Measurements from ENCODE around the gene CCDC171. TPM values are rescaled to one million over a fixed set of nuclear protein-coding genes. Genes with fewer than 3 reads are reported as not detected.

Gene CCDC171
- total and polyA plus RNA-seq, 8 donors = 1.2 to 26.3 (median 2.7) TPM; not detected in 1

- TF ChIP-seq POLR2AphosphoS5 (IDR thresholded peaks at IDR 0.05) = no peak
- TF ChIP-seq POLR2A (IDR thresholded peaks at IDR 0.05) = no peak
- no peak for TF ChIP-seq CTCF (IDR thresholded peaks at IDR 0.05)
- no peak for TF ChIP-seq EP300 (IDR thresholded peaks at IDR 0.05)
- Histone ChIP-seq H3K36me3 (no peaks in the 10 kb centered on the region), H3K27ac (no peak overlapping the region), H3K9me3 (no peaks in the 10 kb centered on the region), H3K4me1 (no peaks in the 10 kb centered on the region), H3K27me3 (no peaks in the 10 kb centered on the region), H3K4me3 (no peak overlapping the region)
- WGBS, 5 donors = 67 to 78% (median 75%) methylated on average over 4 of the region's 4 CpGs
- peak in 1 of 2 donors; percentile 24 for DNase-seq
- intact Hi-C loops (cut with DNase I; ENCODE audit: low total_unique reads) = no loop called here
Observed at GRCh38 chr9:15824310-15824709, 271.5 kb downstream of the CCDC171 start.

- no peak overlapping the region for H3K27ac ChIP-seq
- H3K27me3 ChIP-seq = no peaks in the 10 kb centered on the region
- intact Hi-C loops (cut with DNase I; ENCODE audit: low total_unique reads) = no loop called here
- H3K4me3 ChIP-seq = no peak overlapping the region
- H3K36me3 ChIP-seq = no peaks in the 10 kb centered on the region
- no peak for TF ChIP-seq EP300 (IDR thresholded peaks at IDR 0.05)
- no peak for TF ChIP-seq CTCF (IDR thresholded peaks at IDR 0.05)
- no peaks in the 10 kb centered on the region for H3K9me3 ChIP-seq
- DNase-seq = no peak
- WGBS, 5 donors = 95 to 100% (median 98%) methylated on average over 1 of the region's 1 CpG
- no peaks in the 10 kb centered on the region for H3K4me1 ChIP-seq
Observed at GRCh38 chr9:15831384-15831783, 278.5 kb downstream of the CCDC171 start.

GRCh38 chr9:15834541-15834940, 281.7 kb downstream of the CCDC171 start:
- intact Hi-C loops (cut with DNase I; ENCODE audit: low total_unique reads) = no loop called here

GRCh38 chr9:15837079-15837679, 284.3 kb downstream of the CCDC171 start:
- no peaks in the 10 kb centered on the region for H3K36me3 ChIP-seq
- H3K27ac ChIP-seq = no peak overlapping the region
- intact Hi-C loops (cut with DNase I; ENCODE audit: low total_unique reads) = no loop called here
- DNase-seq = peak in 1 of 2 donors; percentile 76
- H3K9me3 ChIP-seq = no peaks in the 10 kb centered on the region
- H3K27me3 ChIP-seq = no peaks in the 10 kb centered on the region
- 0 to 3% (median 1%) methylated on average over 4 of the region's 4 CpGs for WGBS, 5 donors
- H3K4me1 ChIP-seq = no peaks in the 10 kb centered on the region
- TF ChIP-seq EP300 (IDR thresholded peaks at IDR 0.05) = no peak
- TF ChIP-seq CTCF (IDR thresholded peaks at IDR 0.05) = peak in 4 of 7 experiments; percentile 27 to 69 (median 42)
- H3K4me3 ChIP-seq = no peak overlapping the region

More at GRCh38 chr9:15834541-15834940, 281.7 kb downstream of the CCDC171 start:
- H3K4me3 ChIP-seq = no peak overlapping the region
- no peak overlapping the region for H3K27ac ChIP-seq
- TF ChIP-seq EP300 (IDR thresholded peaks at IDR 0.05) (no peak), CTCF (IDR thresholded peaks at IDR 0.05) (no peak), POLR2AphosphoS5 (IDR thresholded peaks at IDR 0.05) (no peak), POLR2A (IDR thresholded peaks at IDR 0.05) (no peak)
- H3K36me3 ChIP-seq = no peaks in the 10 kb centered on the region
- no peaks in the 10 kb centered on the region for H3K9me3 ChIP-seq
- 19 to 44% (median 27%) methylated on average over 2 of the region's 2 CpGs for WGBS, 5 donors
- DNase-seq = peak; percentile 41 to 68
- H3K4me1 ChIP-seq = no peaks in the 10 kb centered on the region
- no peaks in the 10 kb centered on the region for H3K27me3 ChIP-seq
